ENCODE measurements around the gene DNAJC18.

The DNAJC18 gene

GRCh38 chr5:139403787-139404483 is 35.4 kb downstream of the DNAJC18 start, which contains the start of gene SPATA24:
TSS of gene SPATA24 (minus strand) at chr5:139404089. CDS start at chr5:139404060, 29 bp downstream.
- DNase-seq (ENCODE audit: low read depth) = peak; percentile 95

DNA sequence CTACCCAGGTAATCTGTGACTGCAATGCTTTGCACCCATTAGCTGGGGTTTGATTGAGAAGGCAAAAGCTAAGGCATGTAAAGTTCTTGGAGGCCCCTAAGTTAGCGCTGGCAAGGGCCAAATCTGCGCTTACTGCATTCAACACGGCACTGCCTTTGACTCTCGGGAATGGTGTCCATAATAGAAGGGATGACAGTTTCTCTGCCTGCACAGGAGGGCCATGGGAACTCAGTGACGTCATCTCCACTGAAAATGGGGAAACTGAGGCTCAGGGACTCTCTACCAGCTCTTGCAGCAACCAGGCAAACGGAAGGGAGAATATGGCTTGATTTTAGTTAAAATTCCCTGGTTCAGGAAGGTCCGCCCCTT is 35.9 kb downstream of the DNAJC18 start:
- no peak for DNase-seq (ENCODE audit: low read depth)

GRCh38 chr5:139402561-139403158 is 36.7 kb downstream of the DNAJC18 start:
- peak; percentile 35 for DNase-seq (ENCODE audit: low read depth)

GRCh38 chr5:139401546-139401945 is 37.8 kb downstream of the DNAJC18 start:
- DNase-seq (ENCODE audit: low read depth) = no peak

DNA sequence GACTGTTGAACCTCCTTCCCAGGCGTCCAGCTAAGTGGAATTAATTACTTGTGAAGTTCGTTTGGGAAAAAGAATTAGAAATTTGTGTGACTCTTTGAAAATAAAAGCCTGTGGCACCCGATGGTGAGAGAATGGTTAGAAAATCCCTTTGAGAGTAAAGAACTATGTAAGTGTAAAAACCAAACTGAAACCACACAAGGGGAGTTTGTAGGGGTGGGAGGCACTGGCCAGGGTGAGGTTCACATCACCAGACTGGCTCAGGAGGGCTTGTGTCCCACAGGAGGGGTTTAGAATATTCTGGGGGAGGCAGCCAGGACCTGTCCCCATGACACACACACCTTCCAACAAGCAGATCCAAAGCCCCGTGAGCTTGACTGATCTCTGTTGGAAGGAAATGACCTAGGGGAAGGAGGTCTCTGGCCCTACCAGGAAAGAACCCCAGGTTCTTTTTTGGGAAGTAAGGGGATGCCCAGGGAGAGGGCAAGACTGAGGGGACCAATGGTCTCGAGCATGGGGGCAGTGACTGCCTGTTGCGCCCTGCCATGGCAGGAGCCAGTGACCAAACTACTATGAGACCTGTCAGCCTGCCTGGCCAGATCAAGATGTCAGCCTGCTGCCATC is 39.7 kb downstream of the DNAJC18 start:
- DNase-seq (ENCODE audit: low read depth) = no peak

DNA sequence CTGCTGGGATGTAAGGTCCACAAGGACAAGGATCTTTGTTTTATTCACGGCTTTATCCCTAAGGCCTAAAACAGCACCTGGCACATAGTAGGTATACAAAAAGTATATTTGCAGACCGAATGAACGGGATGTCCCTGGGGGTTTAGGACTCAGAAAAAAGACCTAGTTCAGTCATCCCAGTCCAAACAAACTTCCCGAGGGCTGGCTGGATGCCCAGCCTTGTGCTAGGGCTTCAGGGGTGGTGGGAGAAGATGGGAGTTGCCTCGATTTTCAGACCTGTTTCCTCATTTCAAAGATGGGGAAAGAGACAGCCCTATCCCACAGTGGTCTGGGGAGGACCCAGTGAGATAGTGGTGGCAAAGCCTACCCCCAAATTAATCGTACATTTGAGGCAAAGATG is 41.4 kb downstream of the DNAJC18 start:
- no peak for DNase-seq (ENCODE audit: low read depth)

DNA sequence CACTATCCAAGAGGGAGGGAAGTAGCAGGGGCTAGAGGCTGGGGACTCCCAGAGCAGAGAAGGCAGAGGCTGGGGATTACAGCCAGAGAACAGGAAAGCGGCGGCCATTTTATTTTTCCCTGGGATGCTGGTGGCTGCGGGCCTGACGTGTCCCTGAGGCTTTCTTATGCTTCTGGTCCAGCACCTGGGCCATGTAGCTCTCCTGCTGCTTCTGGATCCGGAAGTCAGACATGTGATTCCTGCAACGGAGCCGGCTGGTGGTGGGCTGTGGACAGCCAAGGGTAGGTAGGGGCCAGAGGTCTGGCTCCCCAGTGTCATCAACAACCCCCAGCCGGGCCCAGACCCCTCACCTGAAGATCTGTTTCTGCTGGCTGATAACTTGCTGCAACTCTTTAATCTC is 42.6 kb downstream of the DNAJC18 start:
- no peak for DNase-seq (ENCODE audit: low read depth)

- no peak for DNase-seq (ENCODE audit: low read depth)
These were observed 43.3 kb downstream of the DNAJC18 start for GRCh38 chr5:139395844-139396640.

DNA sequence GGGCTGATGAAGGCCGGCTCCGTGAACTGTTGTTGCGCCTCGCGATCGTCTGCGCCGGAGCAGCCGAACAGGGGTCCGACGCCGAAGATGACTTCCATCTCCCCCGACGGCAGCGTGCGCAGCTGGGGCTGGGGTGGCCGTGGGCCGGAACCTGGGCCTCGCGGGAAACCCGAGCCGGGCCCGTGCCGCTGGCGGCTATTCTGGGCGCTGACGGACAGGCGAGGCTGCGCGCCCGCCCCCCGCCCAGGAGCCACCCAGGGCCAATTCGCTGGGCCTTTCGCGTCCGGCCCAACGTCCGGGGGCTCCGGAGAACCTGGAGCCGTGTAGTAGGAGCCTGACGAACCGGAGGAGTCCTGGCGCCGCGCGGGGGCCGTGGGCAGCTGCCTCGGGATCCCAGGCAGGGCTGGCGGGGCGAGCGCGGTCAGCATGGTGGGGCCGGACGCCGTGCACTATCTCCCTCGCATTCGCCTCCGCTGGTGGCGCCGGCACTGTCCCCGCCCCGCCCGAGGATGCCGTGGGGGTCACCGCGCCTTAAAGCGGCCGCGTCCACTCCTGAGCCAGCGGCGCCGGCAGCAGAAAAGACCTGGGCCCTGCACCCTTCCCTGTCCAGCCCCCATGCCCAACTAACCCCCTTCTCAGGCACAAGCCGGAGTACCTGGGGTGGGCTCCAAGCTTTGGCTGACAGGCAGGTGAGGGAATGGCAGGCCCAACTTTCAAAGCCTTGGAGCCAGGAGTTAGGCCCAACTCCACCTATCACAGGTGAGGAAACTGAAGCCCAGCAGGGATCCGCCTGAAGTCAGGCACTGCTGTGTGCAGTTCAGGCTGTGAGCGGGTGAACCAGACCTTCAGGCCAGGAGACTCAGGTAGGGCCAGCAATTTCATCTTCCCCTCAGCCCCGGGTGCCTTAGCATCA is 44.4 kb downstream of the DNAJC18 start, which contains the start of gene PROB1:
PROB1 (minus strand) TSS at position 451 of the 913 bp plus-strand sequence; CDS start at position 428, 23 bp downstream.
- DNase-seq (ENCODE audit: low read depth) = no peak

GRCh38 chr5:139394123-139394653 is 45.1 kb downstream of the DNAJC18 start:
- DNase-seq (ENCODE audit: low read depth) = no peak

DNA sequence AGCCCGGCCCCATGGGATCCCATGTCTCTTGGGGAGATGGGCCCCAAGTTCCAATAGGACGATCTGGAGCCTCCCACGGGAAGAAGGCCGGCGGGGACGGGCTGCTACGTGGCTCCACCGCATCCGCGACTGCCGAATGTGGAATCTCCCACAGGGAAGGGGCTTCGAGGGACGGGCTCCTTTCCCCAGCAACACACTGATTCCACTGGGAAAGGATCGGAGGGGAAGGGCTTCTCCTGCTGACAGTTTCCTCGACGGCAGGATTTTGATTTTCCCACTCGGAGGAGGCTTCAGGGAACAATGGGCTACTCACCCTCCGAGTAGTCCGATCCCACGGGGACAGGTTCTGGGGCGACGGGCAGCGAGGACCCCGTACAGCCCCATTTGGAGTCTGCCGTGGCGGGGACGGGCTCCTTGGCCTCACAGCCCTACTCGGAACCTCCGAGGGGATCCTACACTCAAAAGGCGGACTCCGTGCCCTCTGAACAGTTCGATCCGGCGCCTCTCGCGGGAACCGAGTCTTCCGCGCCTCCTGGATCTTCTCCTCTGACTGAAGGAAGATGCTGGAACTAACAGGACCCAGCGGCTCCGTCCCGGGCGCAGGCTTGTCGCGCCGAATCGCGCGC is 45.7 kb downstream of the DNAJC18 start:
- DNase-seq (ENCODE audit: low read depth) = no peak

- peak; percentile 67 for DNase-seq (ENCODE audit: low read depth)
These were observed 46.4 kb downstream of the DNAJC18 start for GRCh38 chr5:139392678-139393496.

DNA sequence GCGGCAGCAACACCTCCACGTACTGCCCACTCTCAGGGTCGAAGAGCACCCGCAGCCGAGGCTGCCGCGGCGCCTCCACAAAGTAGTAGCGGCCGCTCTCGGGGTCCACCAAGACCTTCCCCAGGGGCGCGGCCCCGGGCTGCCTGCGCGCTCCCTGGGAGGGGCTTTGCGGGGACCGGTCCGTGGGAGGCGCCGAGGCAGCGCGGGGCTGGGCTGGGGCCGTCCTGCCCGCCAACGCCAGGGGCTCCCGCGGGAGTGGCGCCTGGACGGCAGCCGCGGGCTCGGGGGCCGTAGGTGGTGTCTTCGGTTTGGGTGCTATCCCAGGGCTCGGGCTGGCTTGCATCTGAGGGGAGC is 47.0 kb downstream of the DNAJC18 start:
- no peak for DNase-seq (ENCODE audit: low read depth)

- DNase-seq (ENCODE audit: low read depth) = no peak
These were observed 47.6 kb downstream of the DNAJC18 start for GRCh38 chr5:139391570-139392323.

GRCh38 chr5:139390639-139391569 is 48.4 kb downstream of the DNAJC18 start:
- DNase-seq (ENCODE audit: low read depth) = no peak

- DNase-seq (ENCODE audit: low read depth) = no peak
These were observed 49.4 kb downstream of the DNAJC18 start, which contains the start of gene MZB1 for GRCh38 chr5:139389701-139390638. TSS of gene MZB1 (minus strand) at chr5:139389913. CDS start at chr5:139389856, 57 bp downstream.
